HepG2 (cell line): ENCODE measurements around the gene STOML2. TPM values are rescaled to one million over a fixed set of nuclear protein-coding genes. Genes with fewer than 3 reads are reported as not detected.

Source experiments
- DR1 ChIP-seq: sonication (generic); formaldehyde crosslinking; IDR thresholded peaks from 2 replicates; pipeline ENCODE4 v1.8.0; 2021; ENCODE audit warnings: mild to moderate bottlenecking, missing genetic modification reagents, inconsistent platforms
- GPN1 ChIP-seq: sonication (generic); formaldehyde crosslinking; IDR thresholded peaks from 2 replicates; pipeline ENCODE4 v1.5.1; 2020; ENCODE audit warnings: missing genetic modification reagents, borderline replicate concordance
- JUN ChIP-seq: sonication (generic); formaldehyde crosslinking; IDR thresholded peaks from 2 replicates; pipeline ENCODE4 v1.4.0; 2020; ENCODE audit warnings: mild to moderate bottlenecking, missing genetic modification reagents
- KMT2A ChIP-seq: sonication (generic); formaldehyde crosslinking; IDR thresholded peaks from 2 replicates; pipeline ENCODE4 v1.4.0; 2020; ENCODE audit warnings: missing genetic modification reagents
- MAFK ChIP-seq, 2 experiments: IDR thresholded peaks in 1 of 2; conservative IDR thresholded peaks in 1 of 2; 2 replicates each; pipeline ENCODE4 v1.6.1; 2011; ENCODE audit warnings: improper control_type of control experiment in 2 of 2, low read length in 2 of 2
- NBN ChIP-seq: fragments of 450-650 bp; conservative IDR thresholded peaks from 2 replicates; pipeline ENCODE4 v1.6.1; 2017
- NFE2L2 ChIP-seq: fragments of 150-350 bp; IDR thresholded peaks from 2 replicates; pipeline ENCODE4 v1.6.1; 2014; ENCODE audit warnings: low read length
- NR2C2 ChIP-seq: sonication (generic); formaldehyde crosslinking; IDR thresholded peaks from 2 replicates; pipeline ENCODE4 v1.4.0; 2020; ENCODE audit warnings: missing genetic modification reagents, mild to moderate bottlenecking, moderate library complexity, borderline replicate concordance
- RFXAP ChIP-seq: sonication (generic); formaldehyde crosslinking; IDR thresholded peaks from 2 replicates; pipeline ENCODE4 v1.4.0; 2020; ENCODE audit warnings: missing genetic modification reagents, borderline replicate concordance
- SIN3B ChIP-seq: fragments of 150-350 bp; IDR thresholded peaks from 2 replicates; pipeline ENCODE4 v1.6.1; 2014; ENCODE audit warnings: low read length
- TMF1 ChIP-seq: sonication (generic); formaldehyde crosslinking; IDR thresholded peaks from 2 replicates; pipeline ENCODE4 v1.8.1; 2022; ENCODE audit warnings: low read depth, missing genetic modification reagents
- ZBTB3 ChIP-seq: sonication (generic); formaldehyde crosslinking; IDR thresholded peaks from 2 replicates; pipeline ENCODE4 v1.4.0; 2020; ENCODE audit warnings: low read depth, mild to moderate bottlenecking, moderate library complexity, missing genetic modification reagents, borderline replicate concordance
- ZBTB8A ChIP-seq: sonication (generic); formaldehyde crosslinking; IDR thresholded peaks from 2 replicates; pipeline ENCODE4 v1.4.0; 2020; ENCODE audit warnings: mild to moderate bottlenecking, low read depth, missing genetic modification reagents, borderline replicate concordance
- ZFP37 ChIP-seq: sonication (generic); formaldehyde crosslinking; IDR thresholded peaks from 2 replicates; pipeline ENCODE4 v1.4.0; 2020; ENCODE audit warnings: missing genetic modification reagents, borderline replicate concordance
- ZNF281 ChIP-seq: sonication (generic); formaldehyde crosslinking; IDR thresholded peaks from 2 replicates; pipeline ENCODE4 v1.4.0; 2020; ENCODE audit warnings: missing genetic modification reagents, borderline replicate concordance
- ZNF383 ChIP-seq: sonication (generic); formaldehyde crosslinking; IDR thresholded peaks from 2 replicates; pipeline ENCODE4 v1.4.0; 2020; ENCODE audit warnings: missing genetic modification reagents, mild to moderate bottlenecking, borderline replicate concordance
- ZNF512 ChIP-seq: sonication (generic); formaldehyde crosslinking; IDR thresholded peaks from 2 replicates; pipeline ENCODE4 v1.4.0; 2020; ENCODE audit warnings: mild to moderate bottlenecking, missing genetic modification reagents
- ZNF543 ChIP-seq: sonication (generic); formaldehyde crosslinking; IDR thresholded peaks from 2 replicates; pipeline ENCODE4 v1.4.0; 2020; ENCODE audit warnings: mild to moderate bottlenecking, missing genetic modification reagents
- ZNF567 ChIP-seq: sonication (generic); formaldehyde crosslinking; IDR thresholded peaks from 2 replicates; pipeline ENCODE4 v1.8.1; 2023; ENCODE audit warnings: mild to moderate bottlenecking, missing genetic modification reagents, borderline replicate concordance
- ZNF598 ChIP-seq: sonication (generic); formaldehyde crosslinking; IDR thresholded peaks from 2 replicates; pipeline ENCODE4 v1.5.1; 2020; ENCODE audit warnings: mild to moderate bottlenecking, missing genetic modification reagents, borderline replicate concordance
- ZNF674 ChIP-seq: sonication (generic); formaldehyde crosslinking; IDR thresholded peaks from 2 replicates; pipeline ENCODE4 v1.5.0; 2020; ENCODE audit warnings: low read depth, mild to moderate bottlenecking, missing genetic modification reagents
- polyA plus RNA-seq, 8 experiments: library from polyadenylated mRNA; depleted of rRNA in 3 of 8; stranded (reverse) in 7 of 8; unstranded in 1 of 8; fragments of >200 nt; fragmentation: Illumina TruSeq in 4 of 8; extraction: Trizol in 4 of 8; gene quantifications; 2 replicates each; pipeline versions ENCODE4 v1.2.1 to v1.2.3, GENCODE V29; 2011 to 2016; ENCODE audit warnings: low read depth in 4 of 8, missing spikeins in 1 of 8, mixed read lengths in 1 of 8; ENCODE audit not compliant: insufficient read depth in 1 of 8
- total RNA-seq, 5 experiments: library from RNA; depleted of rRNA; stranded (reverse); fragments of >200 nt; fragmentation: Illumina TruSeq; extraction: Trizol; gene quantifications; 2 replicates each; pipeline ENCODE4 v1.2.3, GENCODE V29; 2016; ENCODE audit warnings: low read depth in 1 of 5
- TF ChIP-seq, protein P1 (sequence below): sonication (generic); formaldehyde crosslinking; IDR thresholded peaks from 2 replicates; pipeline ENCODE4 v1.4.0; 2020; ENCODE audit warnings: mild to moderate bottlenecking, missing genetic modification reagents
- TF ChIP-seq, protein P2 (sequence below): sonication (generic); formaldehyde crosslinking; IDR thresholded peaks from 2 replicates; pipeline ENCODE4 v1.4.0; 2020; ENCODE audit warnings: missing genetic modification reagents

The STOML2 gene
- total and polyA plus RNA-seq, 2 of the 13 experiments (the other 11 are each of a cell fraction or from before 2014, with no cell fraction given): 245 to 250 TPM

DNA sequence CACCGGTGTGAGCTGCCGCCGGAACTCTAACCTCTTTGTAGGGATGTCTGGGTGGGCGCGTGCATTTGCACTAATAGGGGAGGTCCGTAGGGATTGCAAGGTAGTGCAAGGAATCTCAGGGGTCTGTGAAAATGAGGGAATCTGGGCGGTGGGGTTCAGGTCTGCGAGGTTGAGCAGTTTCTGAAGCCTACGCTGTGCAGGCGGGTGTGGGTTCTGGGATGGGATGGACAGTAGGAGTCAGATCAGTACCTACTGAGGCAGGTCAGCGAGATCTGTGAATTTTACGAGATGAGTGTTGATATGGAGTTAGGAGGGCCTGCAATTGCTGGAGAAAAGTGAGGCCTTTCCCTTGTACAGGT is 13.6 kb upstream of the STOML2 start (continued):
- TF ChIP-seq, protein P1, sequence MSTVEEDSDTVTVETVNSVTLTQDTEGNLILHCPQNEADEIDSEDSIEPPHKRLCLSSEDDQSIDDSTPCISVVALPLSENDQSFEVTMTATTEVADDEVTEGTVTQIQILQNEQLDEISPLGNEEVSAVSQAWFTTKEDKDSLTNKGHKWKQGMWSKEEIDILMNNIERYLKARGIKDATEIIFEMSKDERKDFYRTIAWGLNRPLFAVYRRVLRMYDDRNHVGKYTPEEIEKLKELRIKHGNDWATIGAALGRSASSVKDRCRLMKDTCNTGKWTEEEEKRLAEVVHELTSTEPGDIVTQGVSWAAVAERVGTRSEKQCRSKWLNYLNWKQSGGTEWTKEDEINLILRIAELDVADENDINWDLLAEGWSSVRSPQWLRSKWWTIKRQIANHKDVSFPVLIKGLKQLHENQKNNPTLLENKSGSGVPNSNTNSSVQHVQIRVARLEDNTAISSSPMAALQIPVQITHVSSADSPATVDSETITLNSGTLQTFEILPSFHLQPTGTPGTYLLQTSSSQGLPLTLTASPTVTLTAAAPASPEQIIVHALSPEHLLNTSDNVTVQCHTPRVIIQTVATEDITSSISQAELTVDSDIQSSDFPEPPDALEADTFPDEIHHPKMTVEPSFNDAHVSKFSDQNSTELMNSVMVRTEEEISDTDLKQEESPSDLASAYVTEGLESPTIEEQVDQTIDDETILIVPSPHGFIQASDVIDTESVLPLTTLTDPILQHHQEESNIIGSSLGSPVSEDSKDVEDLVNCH (CRISPR knock-in tag): peak; percentile 82; the same call in 1 of the 2 replicates
- TF ChIP-seq ZBTB3 (CRISPR knock-in tag) (no peak), ZNF383 (CRISPR knock-in tag) (peak; percentile 92; the same call in 1 of the 2 replicates), GPN1 (CRISPR knock-in tag) (no peak), NR2C2 (CRISPR knock-in tag) (peak; percentile 59; the same call in 1 of the 2 replicates), DR1 (CRISPR knock-in tag) (no peak), JUN (CRISPR knock-in tag) (no peak), ZNF281 (no peak), TMF1 (CRISPR knock-in tag) (no peak), NBN (no peak), ZNF598 (CRISPR knock-in tag) (peak; percentile 48; the same call in 1 of the 2 replicates), ZFP37 (no peak), ZNF543 (CRISPR knock-in tag) (no peak), NFE2L2 (no peak), ZNF512 (CRISPR knock-in tag) (no peak), ZNF674 (CRISPR knock-in tag) (no peak), KMT2A (CRISPR knock-in tag) (no peak), MAFK (conservative IDR thresholded peaks at IDR 0.05 in 1 of 2, IDR thresholded peaks at IDR 0.05 in 1 of 2; ENCODE audit: low read length in 2 of 2) (no peak), ZBTB8A (CRISPR knock-in tag) (no peak), SIN3B (no peak), ZNF567 (CRISPR knock-in tag) (no peak), RFXAP (CRISPR knock-in tag) (peak; percentile 29; the same call in 1 of the 2 replicates)
- TF ChIP-seq, protein P2, sequence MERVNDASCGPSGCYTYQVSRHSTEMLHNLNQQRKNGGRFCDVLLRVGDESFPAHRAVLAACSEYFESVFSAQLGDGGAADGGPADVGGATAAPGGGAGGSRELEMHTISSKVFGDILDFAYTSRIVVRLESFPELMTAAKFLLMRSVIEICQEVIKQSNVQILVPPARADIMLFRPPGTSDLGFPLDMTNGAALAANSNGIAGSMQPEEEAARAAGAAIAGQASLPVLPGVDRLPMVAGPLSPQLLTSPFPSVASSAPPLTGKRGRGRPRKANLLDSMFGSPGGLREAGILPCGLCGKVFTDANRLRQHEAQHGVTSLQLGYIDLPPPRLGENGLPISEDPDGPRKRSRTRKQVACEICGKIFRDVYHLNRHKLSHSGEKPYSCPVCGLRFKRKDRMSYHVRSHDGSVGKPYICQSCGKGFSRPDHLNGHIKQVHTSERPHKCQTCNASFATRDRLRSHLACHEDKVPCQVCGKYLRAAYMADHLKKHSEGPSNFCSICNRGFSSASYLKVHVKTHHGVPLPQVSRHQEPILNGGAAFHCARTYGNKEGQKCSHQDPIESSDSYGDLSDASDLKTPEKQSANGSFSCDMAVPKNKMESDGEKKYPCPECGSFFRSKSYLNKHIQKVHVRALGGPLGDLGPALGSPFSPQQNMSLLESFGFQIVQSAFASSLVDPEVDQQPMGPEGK (CRISPR knock-in tag): no peak
